HCT116 (cell line): ENCODE measurements around the gene SCAF4. TPM values are rescaled to one million over a fixed set of nuclear protein-coding genes. Genes with fewer than 3 reads are reported as not detected.

ENCODE experiments used
- ATAC-seq: fragments of 200-7000 bp; cut with Tn5 transposase; 2 replicates; pipeline ENCODE4 v1.9.1; 2020; ENCODE audit warnings: mild to moderate bottlenecking, moderate library complexity
- BruUV-seq: library from RNA; stranded (reverse); fragments of 400-500 nt; replicated peaks from 2 replicates; lab custom pipeline; 2021; lab: Mats Ljungman, UMichigan
- CTCF ChIA-PET: fragments of 300-600 bp; sonication (Branson Sonifier 250); formaldehyde crosslinking; loops from one replicate; lab custom pipeline; 2021; ENCODE audit warnings: antibody characterized with exemption; lab: Charles Lee
- POLR2A ChIA-PET: fragments of 300-600, 350-600 bp; sonication (Branson Sonifier 250); formaldehyde crosslinking; loops from one replicate; lab custom pipeline; 2021; ENCODE audit warnings: antibody characterized with exemption; lab: Charles Lee
- RAD21 ChIA-PET, 2 experiments: fragments of 300-600 bp; sonication (Branson Sonifier 250); formaldehyde crosslinking; loops; one replicate each; lab custom pipeline; 2023; ENCODE audit warnings: low total read pairs in 2 of 2; ENCODE audit not compliant: uncharacterized antibody in 2 of 2, unreplicated experiment in 2 of 2, low non-redundant PET in 1 of 2; lab: Charles Lee
- DNase-seq: peaks from one replicate; pipeline ENCODE4 v3.0.0-alpha.2; 2010; ENCODE audit warnings: low read depth, low spot score
- H2AFZ ChIP-seq: fragments of 200-600 bp; shearing (Covaris generic), sonication (generic); 2 replicates; pipeline ENCODE4 v1.6.1; 2017; ENCODE audit warnings: low read depth, mixed run types, mixed read lengths, antibody characterized with exemption, low read length; ENCODE audit not compliant: poor library complexity, severe bottlenecking
- H3K27ac ChIP-seq: 2 replicates; pipeline ENCODE4 v1.5.1; 2012; ENCODE audit warnings: low read depth, low read length
- H3K27me3 ChIP-seq: fragments of 200-600 bp; sonication (generic); 2 replicates; pipeline ENCODE4 v1.6.1; 2016; ENCODE audit warnings: mixed run types, low read length, mixed read lengths; ENCODE audit not compliant: insufficient read depth
- H3K36me3 ChIP-seq, 2 experiments: fragments of 200-500 bp in 1 of 2; fragments of 200-600 bp in 1 of 2; sonication (Bioruptor generic) in 1 of 2; sonication (generic) in 1 of 2; 2 replicates each; pipeline versions ENCODE4 v1.5.1 to v1.6.1; 2014 to 2016; ENCODE audit warnings: low read length in 2 of 2, inconsistent platforms in 1 of 2, mixed read lengths in 1 of 2, mixed run types in 1 of 2; ENCODE audit not compliant: insufficient read depth in 2 of 2, control insufficient read depth in 1 of 2
- H3K4me1 ChIP-seq, 2 experiments: fragments of 200-600 bp in 1 of 2; sonication (generic) in 1 of 2; 2 replicates each; pipeline versions ENCODE4 v1.5.1 to v1.6.1; 2012 to 2017; ENCODE audit warnings: low read length in 2 of 2, inconsistent platforms in 1 of 2, mild to moderate bottlenecking in 1 of 2, mixed read lengths in 1 of 2, mixed run types in 1 of 2, moderate library complexity in 1 of 2; ENCODE audit not compliant: insufficient read depth in 2 of 2, control insufficient read depth in 1 of 2
- H3K4me2 ChIP-seq: fragments of 200-600 bp; sonication (generic); 2 replicates; pipeline ENCODE4 v1.6.1; 2017; ENCODE audit warnings: mixed run types, low read length, mixed read lengths
- H3K4me3 ChIP-seq, 2 experiments: fragments of 200-600 bp in 1 of 2; sonication (generic) in 1 of 2; replicated peaks in 1 of 2; 2 replicates each; pipeline ENCODE4 v1.5.1; 2011 to 2016; ENCODE audit warnings: low read length in 2 of 2, control low read depth in 1 of 2, low read depth in 1 of 2, mild to moderate bottlenecking in 1 of 2, mixed read lengths in 1 of 2, mixed run types in 1 of 2
- H3K79me2 ChIP-seq: fragments of 200-600 bp; sonication (generic); 2 replicates; pipeline ENCODE4 v1.6.1; 2017; ENCODE audit warnings: mild to moderate bottlenecking, mixed run types, low read length, moderate library complexity, mixed read lengths; ENCODE audit not compliant: insufficient read depth
- H3K9ac ChIP-seq: fragments of 200-600 bp; sonication (generic); 2 replicates; pipeline ENCODE4 v1.6.1; 2016; ENCODE audit warnings: low read length, mixed read lengths
- H3K9me2 ChIP-seq: fragments of 200-600 bp; sonication (generic), shearing (Covaris generic); 2 replicates; pipeline ENCODE4 v1.6.1; 2017; ENCODE audit warnings: mixed run types, mild to moderate bottlenecking, moderate library complexity; ENCODE audit not compliant: insufficient read depth
- H3K9me3 ChIP-seq, 2 experiments: fragments of 200-500 bp in 1 of 2; fragments of 200-600 bp in 1 of 2; sonication (Bioruptor generic) in 1 of 2; sonication (generic) in 1 of 2; 2 replicates each; pipeline ENCODE4 v1.6.1; 2014 to 2017; ENCODE audit warnings: low read length in 2 of 2, mixed read lengths in 2 of 2, inconsistent platforms in 1 of 2, low read depth in 1 of 2, mild to moderate bottlenecking in 1 of 2, mixed run types in 1 of 2, moderate library complexity in 1 of 2; ENCODE audit not compliant: control insufficient read depth in 1 of 2, insufficient read depth in 1 of 2
- H4K20me1 ChIP-seq: fragments of 200-600 bp; sonication (generic), shearing (Covaris generic); 2 replicates; pipeline ENCODE4 v1.6.1; 2017; ENCODE audit warnings: mixed run types, mild to moderate bottlenecking, moderate library complexity; ENCODE audit not compliant: insufficient read depth
- CEBPB ChIP-seq: IDR thresholded peaks from 2 replicates; pipeline ENCODE4 v1.6.1; 2012; ENCODE audit warnings: low read depth
- EGR1 ChIP-seq: IDR thresholded peaks from 2 replicates; pipeline ENCODE4 v1.6.1; 2012; ENCODE audit warnings: low read depth
- ELF1 ChIP-seq: IDR thresholded peaks from 2 replicates; pipeline ENCODE4 v1.6.1; 2012; ENCODE audit warnings: low read depth, borderline replicate concordance
- EZH2 ChIP-seq: fragments of 200-600 bp; sonication (generic); IDR thresholded peaks from 2 replicates; pipeline ENCODE4 v1.6.1; 2017; ENCODE audit warnings: antibody characterized with exemption, mixed run types
- EZH2phosphoT487 ChIP-seq: fragments of 200-600 bp; IDR thresholded peaks from 2 replicates; pipeline ENCODE4 v1.6.1; 2018; ENCODE audit warnings: antibody characterized with exemption, borderline replicate concordance
- FOSL1 ChIP-seq: IDR thresholded peaks from 2 replicates; pipeline ENCODE4 v1.6.1; 2012; ENCODE audit warnings: low read depth
- JUND ChIP-seq: IDR thresholded peaks from 2 replicates; pipeline ENCODE4 v1.6.1; 2012
- POLR2AphosphoS5 ChIP-seq: IDR thresholded peaks from 2 replicates; pipeline ENCODE4 v1.6.1; 2011; ENCODE audit warnings: mild to moderate bottlenecking, low read depth, low read length, moderate library complexity
- RAD21 ChIP-seq: IDR thresholded peaks from 2 replicates; pipeline ENCODE4 v1.6.1; 2012; ENCODE audit warnings: low read depth, mild to moderate bottlenecking
- SIN3A ChIP-seq: IDR thresholded peaks from 2 replicates; pipeline ENCODE4 v1.6.1; 2012; ENCODE audit warnings: low read depth
- SP1 ChIP-seq: IDR thresholded peaks from 2 replicates; pipeline ENCODE4 v1.6.1; 2012; ENCODE audit warnings: low read depth
- SRF ChIP-seq: IDR thresholded peaks from 2 replicates; pipeline ENCODE4 v1.6.1; 2012; ENCODE audit warnings: low read depth
- YY1 ChIP-seq: IDR thresholded peaks from 2 replicates; pipeline ENCODE4 v1.6.1; 2011; ENCODE audit warnings: low read length, low read depth, moderate library complexity, mild to moderate bottlenecking; ENCODE audit not compliant: insufficient replicate concordance; ENCODE audit errors: extremely low read depth
- ZFX ChIP-seq: fragments of 450-650 bp; IDR thresholded peaks from 2 replicates; pipeline ENCODE4 v1.6.1; 2017
- ZNF274 ChIP-seq: fragments of 200-500 bp; sonication (Bioruptor generic); IDR thresholded peaks from 2 replicates; pipeline ENCODE4 v1.6.1; 2014; ENCODE audit warnings: mild to moderate bottlenecking, low read depth, low read length, inconsistent platforms
- intact Hi-C: fragments of 100-400 bp; cut with micrococcal nuclease; formaldehyde crosslinking; loops from 2 replicates; pipeline ENCODE4 v1.10.0; 2022
- total RNA-seq: library from RNA; stranded (reverse); gene quantifications from one replicate; pipeline ENCODE4 v1.2.1, GENCODE V29; 2021; ENCODE audit not compliant: unreplicated experiment
- TF ChIP-seq, protein P1 (sequence below): IDR thresholded peaks from 2 replicates; pipeline ENCODE4 v1.6.1; 2012
- TF ChIP-seq, protein P2 (sequence below): IDR thresholded peaks from 2 replicates; pipeline ENCODE4 v1.6.1; 2012
- TF ChIP-seq, protein P3 (sequence below): IDR thresholded peaks from 2 replicates; pipeline ENCODE4 v1.6.1; 2011; ENCODE audit warnings: mild to moderate bottlenecking, low read length, moderate library complexity; ENCODE audit not compliant: insufficient replicate concordance; ENCODE audit errors: extremely low read depth
- TF ChIP-seq, protein P4 (sequence below): IDR thresholded peaks from 2 replicates; pipeline ENCODE4 v1.6.1; 2012; ENCODE audit warnings: low read depth

The SCAF4 gene
- total RNA-seq, 1 experiment from 2014 or later: 31.1 TPM

DNA sequence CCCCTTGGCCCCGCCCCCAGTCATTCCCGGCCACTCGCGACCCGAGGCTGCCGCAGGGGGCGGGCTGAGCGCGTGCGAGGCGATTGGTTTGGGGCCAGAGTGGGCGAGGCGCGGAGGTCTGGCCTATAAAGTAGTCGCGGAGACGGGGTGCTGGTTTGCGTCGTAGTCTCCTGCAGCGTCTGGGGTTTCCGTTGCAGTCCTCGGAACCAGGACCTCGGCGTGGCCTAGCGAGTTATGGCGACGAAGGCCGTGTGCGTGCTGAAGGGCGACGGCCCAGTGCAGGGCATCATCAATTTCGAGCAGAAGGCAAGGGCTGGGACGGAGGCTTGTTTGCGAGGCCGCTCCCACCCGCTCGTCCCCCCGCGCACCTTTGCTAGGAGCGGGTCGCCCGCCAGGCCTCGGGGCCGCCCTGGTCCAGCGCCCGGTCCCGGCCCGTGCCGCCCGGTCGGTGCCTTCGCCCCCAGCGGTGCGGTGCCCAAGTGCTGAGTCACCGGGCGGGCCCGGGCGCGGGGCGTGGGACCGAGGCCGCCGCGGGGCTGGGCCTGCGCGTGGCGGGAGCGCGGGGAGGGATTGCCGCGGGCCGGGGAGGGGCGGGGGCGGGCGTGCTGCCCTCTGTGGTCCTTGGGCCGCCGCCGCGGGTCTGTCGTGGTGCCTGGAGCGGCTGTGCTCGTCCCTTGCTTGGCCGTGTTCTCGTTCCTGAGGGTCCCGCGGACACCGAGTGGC, 72.2 kb downstream of the SCAF4 start, which contains the start of gene SOD1 (continued):
- TF ChIP-seq, protein P1, sequence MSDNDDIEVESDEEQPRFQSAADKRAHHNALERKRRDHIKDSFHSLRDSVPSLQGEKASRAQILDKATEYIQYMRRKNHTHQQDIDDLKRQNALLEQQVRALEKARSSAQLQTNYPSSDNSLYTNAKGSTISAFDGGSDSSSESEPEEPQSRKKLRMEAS: peak; percentile 74
- TF ChIP-seq ZFX (peak; percentile 97), SIN3A (peak; percentile 90), ELF1 (no peak), POLR2AphosphoS5 (peak; percentile 97), RAD21 (no peak)
- TF ChIP-seq, protein P2, sequence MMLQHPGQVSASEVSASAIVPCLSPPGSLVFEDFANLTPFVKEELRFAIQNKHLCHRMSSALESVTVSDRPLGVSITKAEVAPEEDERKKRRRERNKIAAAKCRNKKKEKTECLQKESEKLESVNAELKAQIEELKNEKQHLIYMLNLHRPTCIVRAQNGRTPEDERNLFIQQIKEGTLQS: no peak

DNA sequence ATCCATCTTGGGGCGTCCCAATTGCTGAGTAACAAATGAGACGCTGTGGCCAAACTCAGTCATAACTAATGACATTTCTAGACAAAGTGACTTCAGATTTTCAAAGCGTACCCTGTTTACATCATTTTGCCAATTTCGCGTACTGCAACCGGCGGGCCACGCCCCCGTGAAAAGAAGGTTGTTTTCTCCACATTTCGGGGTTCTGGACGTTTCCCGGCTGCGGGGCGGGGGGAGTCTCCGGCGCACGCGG, 72.7 kb downstream of the SCAF4 start:
- Histone ChIP-seq H3K27me3 (no peaks in the 10 kb centered on the region), H4K20me1 (peaks cover 9% of the 10 kb centered on the region; the same call in 1 of the 2 replicates), H3K4me3 (peak overlapping the region; percentile 76 to 87), H3K9me3 (no peaks in the 10 kb centered on the region), H3K4me2 (peak overlapping the region; percentile 77), H3K79me2 (peaks cover 42% of the 10 kb centered on the region), H3K27ac (peak overlapping the region; percentile 91), H3K9me2 (no peaks in the 10 kb centered on the region), H3K9ac (peak overlapping the region; percentile 93), H3K4me1 (peaks cover 5 to 34% of the 10 kb centered on the region in 2 experiments; a peak in 3 of 4 replicates), H3K36me3 (peaks cover 5 to 22% of the 10 kb centered on the region in 2 experiments; a peak in 2 of 4 replicates), H2AFZ (peak overlapping the region; percentile 58)
- intact Hi-C loops: no loop called here
- DNase-seq (no peak), ATAC-seq (peak; percentile 43)
- CTCF ChIA-PET: no interaction called here
- POLR2A ChIA-PET: no interaction called here
- RAD21 ChIA-PET: no interaction called here
- BruUV-seq: no TSS peak
- TF ChIP-seq SRF (no peak), EZH2phosphoT487 (no peak), SIN3A (no peak; the same call in 1 of the 2 replicates), YY1 (no peak), CEBPB (no peak), SP1 (no peak), ZNF274 (no peak), POLR2AphosphoS5 (no peak), FOSL1 (no peak), EGR1 (no peak), EZH2 (no peak), JUND (no peak), ZFX (no peak)
- TF ChIP-seq, protein P3, sequence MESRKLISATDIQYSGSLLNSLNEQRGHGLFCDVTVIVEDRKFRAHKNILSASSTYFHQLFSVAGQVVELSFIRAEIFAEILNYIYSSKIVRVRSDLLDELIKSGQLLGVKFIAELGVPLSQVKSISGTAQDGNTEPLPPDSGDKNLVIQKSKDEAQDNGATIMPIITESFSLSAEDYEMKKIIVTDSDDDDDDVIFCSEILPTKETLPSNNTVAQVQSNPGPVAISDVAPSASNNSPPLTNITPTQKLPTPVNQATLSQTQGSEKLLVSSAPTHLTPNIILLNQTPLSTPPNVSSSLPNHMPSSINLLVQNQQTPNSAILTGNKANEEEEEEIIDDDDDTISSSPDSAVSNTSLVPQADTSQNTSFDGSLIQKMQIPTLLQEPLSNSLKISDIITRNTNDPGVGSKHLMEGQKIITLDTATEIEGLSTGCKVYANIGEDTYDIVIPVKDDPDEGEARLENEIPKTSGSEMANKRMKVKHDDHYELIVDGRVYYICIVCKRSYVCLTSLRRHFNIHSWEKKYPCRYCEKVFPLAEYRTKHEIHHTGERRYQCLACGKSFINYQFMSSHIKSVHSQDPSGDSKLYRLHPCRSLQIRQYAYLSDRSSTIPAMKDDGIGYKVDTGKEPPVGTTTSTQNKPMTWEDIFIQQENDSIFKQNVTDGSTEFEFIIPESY: no peak
- TF ChIP-seq, protein P1: no peak
- TF ChIP-seq, protein P4, sequence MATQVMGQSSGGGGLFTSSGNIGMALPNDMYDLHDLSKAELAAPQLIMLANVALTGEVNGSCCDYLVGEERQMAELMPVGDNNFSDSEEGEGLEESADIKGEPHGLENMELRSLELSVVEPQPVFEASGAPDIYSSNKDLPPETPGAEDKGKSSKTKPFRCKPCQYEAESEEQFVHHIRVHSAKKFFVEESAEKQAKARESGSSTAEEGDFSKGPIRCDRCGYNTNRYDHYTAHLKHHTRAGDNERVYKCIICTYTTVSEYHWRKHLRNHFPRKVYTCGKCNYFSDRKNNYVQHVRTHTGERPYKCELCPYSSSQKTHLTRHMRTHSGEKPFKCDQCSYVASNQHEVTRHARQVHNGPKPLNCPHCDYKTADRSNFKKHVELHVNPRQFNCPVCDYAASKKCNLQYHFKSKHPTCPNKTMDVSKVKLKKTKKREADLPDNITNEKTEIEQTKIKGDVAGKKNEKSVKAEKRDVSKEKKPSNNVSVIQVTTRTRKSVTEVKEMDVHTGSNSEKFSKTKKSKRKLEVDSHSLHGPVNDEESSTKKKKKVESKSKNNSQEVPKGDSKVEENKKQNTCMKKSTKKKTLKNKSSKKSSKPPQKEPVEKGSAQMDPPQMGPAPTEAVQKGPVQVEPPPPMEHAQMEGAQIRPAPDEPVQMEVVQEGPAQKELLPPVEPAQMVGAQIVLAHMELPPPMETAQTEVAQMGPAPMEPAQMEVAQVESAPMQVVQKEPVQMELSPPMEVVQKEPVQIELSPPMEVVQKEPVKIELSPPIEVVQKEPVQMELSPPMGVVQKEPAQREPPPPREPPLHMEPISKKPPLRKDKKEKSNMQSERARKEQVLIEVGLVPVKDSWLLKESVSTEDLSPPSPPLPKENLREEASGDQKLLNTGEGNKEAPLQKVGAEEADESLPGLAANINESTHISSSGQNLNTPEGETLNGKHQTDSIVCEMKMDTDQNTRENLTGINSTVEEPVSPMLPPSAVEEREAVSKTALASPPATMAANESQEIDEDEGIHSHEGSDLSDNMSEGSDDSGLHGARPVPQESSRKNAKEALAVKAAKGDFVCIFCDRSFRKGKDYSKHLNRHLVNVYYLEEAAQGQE: no peak
